GM19468 (cell line): ENCODE results near the gene ERICH3.
A peak's percentile ranks its signal among the peaks of the same experiment; 100 is the strongest.

ENCODE experiments used
- ATAC-seq: cut with Tn5 transposase; IDR thresholded peaks from one replicate; pipeline ENCODE4 v1.9.1; 2021; ENCODE audit warnings: mild to moderate bottlenecking, moderate library complexity, moderate number of reproducible peaks; ENCODE audit not compliant: unreplicated experiment; ENCODE audit errors: extremely low read depth

The ERICH3 gene

DNA sequence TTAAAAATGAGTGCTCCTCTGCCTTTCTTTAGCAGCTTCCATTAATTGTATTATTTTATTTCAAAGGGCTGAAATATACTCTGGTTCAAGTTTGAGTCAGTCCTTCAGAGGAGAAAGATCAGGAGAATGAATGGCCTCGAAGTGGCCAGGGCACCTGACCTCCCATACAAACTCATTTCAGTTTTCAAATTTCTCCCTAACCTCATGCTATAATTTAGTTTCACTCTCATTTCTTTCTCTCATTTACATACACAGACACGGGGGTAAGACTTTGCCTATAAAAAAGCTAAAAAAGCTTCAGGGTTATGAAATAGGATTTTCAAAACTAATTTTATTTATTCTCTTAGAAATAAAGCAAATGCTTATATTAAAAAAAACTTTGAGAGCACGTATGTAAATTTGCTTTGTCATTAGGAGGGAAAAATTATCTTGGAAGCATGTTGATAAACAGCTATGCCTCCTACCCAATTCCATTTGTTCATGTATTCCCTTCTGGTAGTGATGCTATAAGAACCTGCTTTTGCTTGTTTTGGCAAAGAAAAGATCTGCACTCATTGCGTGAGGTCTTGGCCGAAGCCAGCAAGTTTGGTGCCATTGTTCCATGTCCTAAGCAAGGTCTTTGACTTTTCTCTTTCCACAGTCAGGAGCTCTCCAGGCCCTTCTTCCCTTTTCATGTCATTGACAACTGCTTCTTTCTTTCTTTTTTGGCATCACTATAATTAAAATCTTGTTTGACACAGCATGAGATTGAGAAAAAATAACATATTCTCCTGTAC is 80.8 kb downstream of the ERICH3 start:
- ATAC-seq: no peak

DNA sequence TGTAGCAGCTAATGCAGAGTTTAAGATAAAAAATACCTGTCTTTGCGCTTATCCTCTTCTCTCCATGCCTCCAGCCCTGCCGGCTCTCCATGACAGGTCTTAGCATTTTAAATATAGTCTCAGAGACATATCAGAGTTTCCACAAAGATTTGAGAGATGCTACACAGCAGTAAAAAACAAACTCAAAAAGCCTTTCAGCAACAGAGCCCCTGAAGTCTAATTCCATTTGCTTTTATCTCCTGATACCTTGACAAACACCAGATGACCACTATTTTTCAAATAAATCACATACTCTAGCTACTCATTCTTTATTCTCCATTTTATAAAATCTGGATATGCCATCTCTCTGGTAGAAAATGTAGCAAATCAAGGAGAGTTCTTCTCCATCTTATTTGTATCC is 81.6 kb downstream of the ERICH3 start:
- ATAC-seq: no peak

GRCh38 chr1:74590288-74590687 is 83.3 kb downstream of the ERICH3 start:
- no peak for ATAC-seq

DNA sequence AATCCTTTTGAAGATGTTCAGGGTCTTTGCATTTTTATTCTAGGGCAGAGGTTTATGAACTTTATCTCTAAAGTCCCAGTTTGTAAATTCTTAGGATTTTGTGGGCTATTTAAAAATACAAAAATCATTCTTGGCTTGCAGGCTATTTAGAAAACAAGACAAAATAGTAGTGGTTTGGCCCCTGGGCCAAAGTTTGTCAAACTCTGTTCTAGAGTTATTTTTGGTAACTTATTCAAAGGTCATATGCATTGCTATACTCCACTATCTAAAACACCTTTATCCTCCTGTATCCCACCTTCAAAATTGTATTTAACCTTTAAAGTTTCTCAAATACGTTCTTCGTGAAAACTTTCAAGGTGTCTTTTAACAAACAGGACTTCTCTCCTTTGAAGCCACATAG is 85.7 kb downstream of the ERICH3 start:
- no peak for ATAC-seq

- ATAC-seq: no peak
Measured at GRCh38 chr1:74586253-74586897, 87.2 kb downstream of the ERICH3 start.

DNA sequence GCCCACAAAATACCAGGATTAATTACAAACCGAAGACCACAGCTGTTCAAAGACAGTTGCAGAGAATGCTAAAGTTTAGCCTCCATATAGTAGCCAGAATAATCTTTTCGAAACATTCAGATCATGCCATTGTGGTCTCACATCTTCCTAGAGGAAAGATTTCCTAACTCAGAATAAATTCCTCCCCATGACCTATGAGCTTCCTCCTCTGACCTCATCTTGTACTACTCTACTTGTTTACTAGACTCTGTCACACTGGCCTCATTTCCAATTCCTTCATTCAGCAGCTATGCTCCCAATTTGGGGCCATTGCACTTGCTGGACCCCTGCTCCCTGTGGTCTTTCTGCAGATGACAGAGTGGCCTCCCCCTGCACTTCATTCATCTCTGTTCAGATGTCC is 89.4 kb downstream of the ERICH3 start:
- no peak for ATAC-seq

DNA sequence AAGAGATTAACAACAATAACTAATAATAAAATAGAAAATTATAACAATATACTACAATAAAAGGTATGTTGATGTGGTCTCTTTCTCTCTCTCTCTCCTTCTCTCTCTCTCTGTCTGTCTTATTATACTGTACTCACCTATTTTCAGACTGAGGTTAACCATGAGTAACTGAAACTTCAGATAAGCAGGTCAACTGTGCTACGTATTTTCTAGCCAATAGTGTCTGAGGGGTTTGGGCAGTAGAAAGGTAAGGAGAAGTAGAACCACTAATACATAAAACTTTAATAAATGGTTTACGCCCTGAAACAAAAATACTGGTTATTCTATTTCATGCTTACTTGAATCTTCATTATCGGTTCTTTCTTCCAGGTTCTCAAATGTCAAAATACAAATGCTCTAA is 90.2 kb downstream of the ERICH3 start:
- no peak for ATAC-seq

DNA sequence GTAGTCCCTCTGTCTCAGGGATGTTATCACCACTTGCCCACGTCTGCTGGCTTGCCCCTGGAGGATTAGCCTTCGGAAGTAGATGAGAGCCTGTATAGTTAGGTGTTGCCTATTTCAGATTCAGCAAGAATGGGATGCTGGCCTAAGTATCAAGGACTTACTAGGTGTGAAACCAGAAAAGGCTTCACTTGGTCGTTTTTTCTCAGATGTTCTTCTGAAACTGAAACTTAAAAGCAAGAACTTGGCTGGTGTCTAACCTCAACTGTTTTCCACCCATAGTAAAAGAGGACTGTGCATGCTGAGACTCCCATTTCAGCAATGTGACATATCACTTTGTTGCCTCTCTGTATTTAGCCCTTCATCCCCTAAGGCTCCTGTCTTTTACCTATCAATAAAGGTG is 94.2 kb downstream of the ERICH3 start:
- ATAC-seq: peak; percentile 96

GRCh38 chr1:74578101-74578500 is 95.5 kb downstream of the ERICH3 start:
- no peak for ATAC-seq

- ATAC-seq: no peak
Measured at GRCh38 chr1:74571891-74572290, 101.7 kb downstream of the ERICH3 start.

GRCh38 chr1:74571493-74571800 is 102.1 kb downstream of the ERICH3 start:
- ATAC-seq: no peak

DNA sequence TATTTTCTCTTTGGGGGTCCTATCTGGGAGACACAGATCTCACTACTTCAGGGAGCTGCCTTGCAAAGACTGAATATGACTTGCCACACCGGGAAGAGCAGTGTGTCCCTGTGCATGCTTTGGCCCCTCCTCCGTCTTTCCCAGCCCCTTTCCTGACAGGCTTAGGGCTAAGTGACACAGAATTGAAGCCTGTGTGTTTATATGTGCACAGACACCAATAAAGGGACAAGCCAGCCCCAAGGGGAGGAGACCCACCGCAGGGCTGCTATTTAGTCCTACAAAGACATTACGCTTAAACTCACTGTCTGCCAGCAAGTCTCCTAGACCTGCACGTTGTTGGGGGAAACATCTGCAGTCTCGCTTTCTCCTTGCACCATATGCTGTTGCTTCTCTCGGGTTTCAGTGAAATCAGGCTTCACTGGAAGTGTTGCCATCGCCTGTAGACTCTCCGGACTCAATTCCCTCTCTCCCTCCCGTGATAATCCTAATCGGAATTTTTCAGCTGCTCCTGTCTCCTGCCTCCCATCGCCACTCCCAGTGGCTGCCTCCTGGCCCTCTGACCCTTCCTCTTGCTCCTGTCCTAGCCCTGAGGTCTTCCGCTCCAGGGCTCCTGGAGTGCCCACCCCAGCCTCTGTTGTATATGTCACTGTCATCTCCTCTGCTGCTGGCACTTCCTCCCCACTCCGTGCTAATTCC is 102.6 kb downstream of the ERICH3 start:
- no peak for ATAC-seq

DNA sequence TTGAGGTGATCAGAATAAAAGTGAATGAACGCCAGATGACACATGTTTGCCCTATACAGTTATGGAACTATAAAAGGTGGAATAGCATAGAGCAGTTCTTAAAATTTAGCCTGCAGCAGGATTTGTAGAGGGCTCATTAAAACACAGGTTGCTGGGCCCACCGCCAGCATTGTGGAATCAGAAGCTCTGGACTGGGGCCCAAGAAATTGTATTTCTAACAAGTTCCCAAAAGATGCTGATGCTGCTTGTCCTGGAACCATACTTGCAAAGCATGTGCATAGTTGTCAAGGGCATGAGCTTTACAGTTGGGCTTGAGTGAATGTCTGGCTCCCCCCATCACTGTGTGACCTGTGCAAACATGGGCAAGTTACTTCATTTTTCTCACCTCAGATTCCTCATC is 123.7 kb downstream of the ERICH3 start:
- ATAC-seq: no peak

DNA sequence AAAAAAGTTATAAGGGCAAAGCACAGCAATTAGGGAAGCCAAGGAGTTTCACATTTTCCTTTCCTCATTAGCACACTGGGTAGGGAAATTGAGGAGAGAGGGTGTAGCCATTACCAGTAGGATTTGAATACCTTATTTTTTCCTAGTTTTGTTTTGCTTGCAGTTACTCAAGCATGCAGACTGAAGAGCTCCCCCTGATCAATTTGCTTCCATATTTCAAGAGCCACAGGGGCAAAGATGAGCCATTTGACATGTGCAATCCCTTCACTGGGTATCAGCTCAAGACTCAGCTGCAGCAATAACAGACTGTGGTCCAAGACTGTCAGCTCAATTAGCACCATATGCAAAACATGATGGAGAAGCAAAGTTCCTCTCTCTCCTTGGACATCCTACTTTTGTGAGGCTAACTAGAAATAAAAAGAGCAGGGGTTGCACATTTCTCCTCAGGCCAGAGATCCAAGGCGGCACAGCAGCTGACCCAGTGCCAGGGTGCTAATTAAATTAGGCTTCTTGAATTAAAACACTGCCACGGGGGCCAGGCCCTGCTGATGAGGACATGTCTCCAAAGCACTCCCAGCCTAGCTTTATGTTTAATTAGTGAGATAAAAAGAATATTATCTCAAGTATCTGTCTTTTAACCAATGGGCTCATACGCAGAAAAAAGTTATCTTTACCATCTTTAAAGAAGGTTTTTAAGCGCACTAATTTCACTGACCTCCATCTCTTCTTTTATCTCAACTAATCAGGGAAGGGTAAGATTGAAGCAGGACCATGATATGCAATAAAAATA is 124.4 kb downstream of the ERICH3 start:
- ATAC-seq: no peak

DNA sequence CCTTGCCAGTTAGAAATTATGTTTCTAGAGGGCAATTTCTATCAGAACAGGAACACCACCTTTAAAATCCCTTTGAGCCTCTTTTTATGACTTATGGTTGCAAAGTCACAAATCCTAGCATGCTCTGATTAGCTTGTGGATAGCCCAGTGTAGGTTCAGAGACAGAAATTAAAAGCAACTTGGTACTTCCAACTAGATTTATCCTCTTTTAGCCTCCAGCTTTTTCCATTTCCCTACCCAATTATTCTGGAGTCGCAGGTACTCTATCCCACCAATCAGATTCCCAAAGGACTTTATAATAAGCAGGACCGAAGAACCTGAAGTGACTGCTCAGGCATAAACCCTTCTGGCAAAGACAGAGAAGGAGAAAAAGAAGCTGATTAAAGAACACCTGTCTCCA is 127.8 kb downstream of the ERICH3 start:
- ATAC-seq: no peak

GRCh38 chr1:74534241-74534640 is 139.4 kb downstream of the ERICH3 start:
- no peak for ATAC-seq

DNA sequence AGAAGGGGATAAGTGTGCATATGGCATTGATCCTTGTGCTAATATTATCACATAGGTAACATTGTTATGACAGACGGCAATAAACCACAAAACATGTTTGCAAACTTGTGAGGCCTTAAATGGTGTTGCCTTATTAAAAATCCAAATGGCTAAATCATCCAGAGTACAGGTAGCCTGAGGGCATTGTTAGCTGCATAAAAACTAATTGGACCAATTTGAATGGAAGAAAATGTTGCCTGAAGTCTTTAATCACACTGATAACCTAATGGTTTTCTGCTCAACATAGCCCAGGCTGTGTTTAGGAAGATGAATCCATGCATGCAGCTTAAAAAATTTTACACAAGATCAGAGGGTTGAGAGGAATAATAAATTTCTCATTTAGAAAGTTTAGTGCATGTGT is 141.8 kb downstream of the ERICH3 start:
- no peak for ATAC-seq

GRCh38 chr1:74530892-74531291 is 142.7 kb downstream of the ERICH3 start:
- ATAC-seq: no peak

GRCh38 chr1:74528123-74528522 is 145.5 kb downstream of the ERICH3 start:
- no peak for ATAC-seq

- no peak for ATAC-seq
Measured at GRCh38 chr1:74526708-74527107, 146.9 kb downstream of the ERICH3 start.
